ENCODE data around the gene LBX1.

Gene LBX1

DNA sequence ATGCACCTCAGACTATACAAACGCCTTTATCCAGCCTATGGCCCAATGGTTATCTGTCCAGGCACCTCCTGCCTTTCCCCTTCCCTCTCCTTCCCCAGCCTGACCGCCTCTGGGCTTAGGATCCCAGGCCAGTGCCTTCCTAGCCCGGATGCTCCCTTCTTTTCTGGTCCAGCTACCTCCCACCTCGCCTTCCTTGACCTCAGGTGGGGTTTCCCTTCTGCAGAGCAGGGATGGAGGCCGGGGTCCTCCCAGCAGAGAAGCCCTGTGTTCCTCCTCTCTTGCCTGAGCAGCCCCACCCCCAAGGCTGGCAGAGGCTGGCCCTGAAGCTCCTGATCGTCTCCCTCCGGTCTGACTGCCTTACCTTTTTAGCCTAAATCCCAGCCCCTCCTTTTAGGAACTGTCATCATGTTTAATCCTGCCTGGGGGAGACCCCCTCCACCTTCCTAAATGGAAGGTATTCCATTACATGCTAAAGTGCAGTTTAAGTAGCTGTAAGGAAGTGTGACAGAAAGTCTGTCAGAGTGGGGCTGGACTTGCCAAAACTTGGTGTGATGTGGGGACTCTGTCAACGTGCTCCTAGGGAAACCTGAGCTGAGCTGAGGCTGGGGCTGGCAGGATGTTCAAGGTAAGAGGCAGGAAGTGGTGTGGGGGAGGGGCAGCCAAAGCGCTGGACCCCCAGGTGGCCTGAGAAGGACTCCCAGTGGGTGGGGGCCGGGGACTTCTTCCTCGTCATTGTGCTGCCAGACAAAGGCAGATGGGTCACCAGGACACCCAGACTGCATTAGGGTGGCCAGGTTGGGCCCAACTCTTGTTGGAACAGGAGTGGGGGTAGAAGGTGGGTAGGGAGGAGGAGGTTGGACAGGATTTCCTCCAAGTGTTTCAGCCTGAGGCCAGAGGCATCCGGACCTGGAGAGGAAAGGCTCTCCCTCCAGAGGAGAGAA, 39.5 kb downstream of the LBX1 start:
- no peaks in the 10 kb centered on the region for H3K36me3 ChIP-seq (ENCODE audit: insufficient read depth, low read length)
- no peak overlapping the region for H3K4me3 ChIP-seq (ENCODE audit: low read length)
- no peak overlapping the region for H2AFZ ChIP-seq (ENCODE audit: low read depth, low read length)
- no peaks in the 10 kb centered on the region for H3K9me3 ChIP-seq (ENCODE audit: low read length)
- no peaks in the 10 kb centered on the region for H3K4me1 ChIP-seq (ENCODE audit: insufficient read depth, low read length)
- peaks cover 27% of the 10 kb centered on the region for H3K27me3 ChIP-seq (ENCODE audit: insufficient read depth, low read length)

GRCh38 chr10:101188942-101189341, 40.3 kb downstream of the LBX1 start:
- peaks cover under 1% of the 10 kb centered on the region for H3K4me1 ChIP-seq (ENCODE audit: insufficient read depth, low read length)
- no peaks in the 10 kb centered on the region for H3K9me3 ChIP-seq (ENCODE audit: low read length)
- H3K4me3 ChIP-seq (ENCODE audit: low read length), result no peak overlapping the region
- H3K27me3 ChIP-seq (ENCODE audit: insufficient read depth, low read length), result peaks cover 27% of the 10 kb centered on the region
- no peaks in the 10 kb centered on the region for H3K36me3 ChIP-seq (ENCODE audit: insufficient read depth, low read length)
- no peak overlapping the region for H2AFZ ChIP-seq (ENCODE audit: low read depth, low read length)

GRCh38 chr10:101183458-101184183, 45.6 kb downstream of the LBX1 start:
- peaks cover 9% of the 10 kb centered on the region for H3K27me3 ChIP-seq (ENCODE audit: insufficient read depth, low read length)
- H2AFZ ChIP-seq (ENCODE audit: low read depth, low read length), result no peak overlapping the region
- H3K9me3 ChIP-seq (ENCODE audit: low read length), result no peaks in the 10 kb centered on the region
- no peak overlapping the region for H3K4me3 ChIP-seq (ENCODE audit: low read length)
- no peaks in the 10 kb centered on the region for H3K36me3 ChIP-seq (ENCODE audit: insufficient read depth, low read length)
- H3K4me1 ChIP-seq (ENCODE audit: insufficient read depth, low read length), result peaks cover 10% of the 10 kb centered on the region

DNA sequence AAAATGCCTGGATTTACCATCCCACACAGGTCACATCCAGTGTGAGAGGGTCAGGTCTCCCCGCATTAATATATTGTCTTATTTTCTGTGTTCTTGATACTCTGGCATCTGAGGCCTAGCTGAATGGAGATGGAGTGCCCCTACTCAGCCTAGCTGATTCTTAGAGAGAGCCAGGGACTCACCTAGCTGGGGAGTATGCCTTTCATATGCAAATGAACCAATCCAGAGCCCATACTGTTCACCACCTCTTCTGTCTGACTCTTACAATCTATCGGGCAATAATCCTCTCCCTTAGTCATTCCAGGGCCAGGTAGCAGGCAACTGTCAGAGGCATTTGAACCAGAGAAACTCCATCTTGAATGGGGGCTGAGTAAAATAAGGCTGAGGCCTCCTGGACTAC, 46.3 kb downstream of the LBX1 start:
- Histone ChIP-seq H3K9me3 (ENCODE audit: low read length) (no peaks in the 10 kb centered on the region), H2AFZ (ENCODE audit: low read depth, low read length) (no peak overlapping the region), H3K27me3 (ENCODE audit: insufficient read depth, low read length) (peaks cover 9% of the 10 kb centered on the region), H3K4me3 (ENCODE audit: low read length) (no peak overlapping the region), H3K4me1 (ENCODE audit: insufficient read depth, low read length) (peaks cover 10% of the 10 kb centered on the region), H3K36me3 (ENCODE audit: insufficient read depth, low read length) (no peaks in the 10 kb centered on the region)
